HPDE6-E6E7 (cell line): Measurements from ENCODE around the gene FBXW2.

ENCODE experiments used
- DNase-seq: peaks from one replicate; pipeline ENCODE4 v3.0.0; 2011; ENCODE audit warnings: missing footprints; ENCODE audit errors: extremely low spot score

FBXW2 gene

GRCh38 chr9:120742951-120743416 lies 50.2 kb downstream of the FBXW2 start:
- DNase-seq = peak; percentile 59

GRCh38 chr9:120741701-120742100 lies 51.5 kb downstream of the FBXW2 start:
- DNase-seq = no peak

GRCh38 chr9:120741191-120741590 lies 52.0 kb downstream of the FBXW2 start:
- no peak for DNase-seq

GRCh38 chr9:120740132-120740531 lies 53.1 kb downstream of the FBXW2 start:
- no peak for DNase-seq

GRCh38 chr9:120737416-120738165 lies 55.6 kb downstream of the FBXW2 start:
- DNase-seq = no peak

GRCh38 chr9:120736881-120737280 lies 56.3 kb downstream of the FBXW2 start:
- DNase-seq = no peak

- DNase-seq = no peak
These were observed 57.6 kb downstream of the FBXW2 start for GRCh38 chr9:120735415-120736126.

GRCh38 chr9:120734607-120735410 lies 58.4 kb downstream of the FBXW2 start:
- DNase-seq = no peak

GRCh38 chr9:120733190-120733589 lies 60.0 kb downstream of the FBXW2 start:
- no peak for DNase-seq

- no peak for DNase-seq
These were observed 62.3 kb downstream of the FBXW2 start for GRCh38 chr9:120730654-120731514.

- no peak for DNase-seq
These were observed 63.4 kb downstream of the FBXW2 start for GRCh38 chr9:120729791-120730241.

- no peak for DNase-seq
These were observed 66.7 kb downstream of the FBXW2 start for GRCh38 chr9:120726484-120726883.

- DNase-seq = no peak
These were observed 67.3 kb downstream of the FBXW2 start for GRCh38 chr9:120725907-120726306.

- no peak for DNase-seq
These were observed 68.3 kb downstream of the FBXW2 start for GRCh38 chr9:120724757-120725400.

GRCh38 chr9:120723565-120723964 lies 69.7 kb downstream of the FBXW2 start:
- DNase-seq = no peak

- DNase-seq = no peak
These were observed 72.8 kb downstream of the FBXW2 start for GRCh38 chr9:120720404-120720803.

- DNase-seq = no peak
These were observed 74.9 kb downstream of the FBXW2 start for GRCh38 chr9:120718316-120718715.

- DNase-seq = no peak
These were observed 76.0 kb downstream of the FBXW2 start for GRCh38 chr9:120717176-120717575.

GRCh38 chr9:120716483-120716882 lies 76.7 kb downstream of the FBXW2 start:
- DNase-seq = no peak

GRCh38 chr9:120715389-120715924 lies 77.8 kb downstream of the FBXW2 start:
- no peak for DNase-seq
